Lower lobe of right lung (tissue), 2 donors: ENCODE results near the gene DPYD. TPM values are rescaled to one million over a fixed set of nuclear protein-coding genes. Genes with fewer than 3 reads are reported as not detected.

Experiments
- ATAC-seq, 2 donors: fragments of 200-7000 bp; cut with Tn5 transposase; one replicate each; pipeline ENCODE4 v1.9.1; 2020 to 2022; ENCODE audit warnings: mild to moderate bottlenecking in 2 of 2, moderate library complexity in 2 of 2
- DNase-seq: peaks from one replicate; pipeline ENCODE4 v3.0.0-alpha.2; 2020
- H3K27ac ChIP-seq: fragments of 200-600 bp; one replicate; pipeline ENCODE4 v1.8.0; 2022
- H3K27me3 ChIP-seq: fragments of 200-600 bp; one replicate; pipeline ENCODE4 v1.8.0; 2022; ENCODE audit warnings: low read depth
- H3K36me3 ChIP-seq: fragments of 200-600 bp; one replicate; pipeline ENCODE4 v1.8.0; 2022; ENCODE audit warnings: mild to moderate bottlenecking
- H3K4me1 ChIP-seq: fragments of 200-600 bp; one replicate; pipeline ENCODE4 v1.8.0; 2022
- H3K4me3 ChIP-seq: fragments of 200-600 bp; one replicate; pipeline ENCODE4 v1.8.0; 2022; ENCODE audit warnings: mild to moderate bottlenecking
- H3K9me3 ChIP-seq: fragments of 200-600 bp; one replicate; pipeline ENCODE4 v1.8.0; 2022
- intact Hi-C: fragments of 100-400 bp; cut with DNase I; formaldehyde crosslinking; loops from one replicate; pipeline ENCODE4 v1.11.0; 2022
- total RNA-seq: library from RNA; stranded (reverse); fragmentation: NEBNext Ultra II Directional; extraction: Animal tissue kit (Norgen Biotek cat#: 25700); gene quantifications from one replicate; pipeline ENCODE4 v1.2.1, GENCODE V29; 2021
- TF ChIP-seq, protein P1 (sequence below): fragments of 200-600 bp; IDR thresholded peaks from one replicate; pipeline ENCODE4 v1.8.0; 2022; ENCODE audit warnings: antibody characterized with exemption, mild to moderate bottlenecking
- donor health status: DM: no; HTN: yes; CAD: no; lungs with severe emphysema.

Gene DPYD
- total RNA-seq, 1 donor from 2014 or later = 91.9 TPM

- ATAC-seq = no peak
- H3K36me3 ChIP-seq = no peaks in the 10 kb centered on the region
Observed at GRCh38 chr1:97120806-97121205, 800.0 kb downstream of the DPYD start.

DNA sequence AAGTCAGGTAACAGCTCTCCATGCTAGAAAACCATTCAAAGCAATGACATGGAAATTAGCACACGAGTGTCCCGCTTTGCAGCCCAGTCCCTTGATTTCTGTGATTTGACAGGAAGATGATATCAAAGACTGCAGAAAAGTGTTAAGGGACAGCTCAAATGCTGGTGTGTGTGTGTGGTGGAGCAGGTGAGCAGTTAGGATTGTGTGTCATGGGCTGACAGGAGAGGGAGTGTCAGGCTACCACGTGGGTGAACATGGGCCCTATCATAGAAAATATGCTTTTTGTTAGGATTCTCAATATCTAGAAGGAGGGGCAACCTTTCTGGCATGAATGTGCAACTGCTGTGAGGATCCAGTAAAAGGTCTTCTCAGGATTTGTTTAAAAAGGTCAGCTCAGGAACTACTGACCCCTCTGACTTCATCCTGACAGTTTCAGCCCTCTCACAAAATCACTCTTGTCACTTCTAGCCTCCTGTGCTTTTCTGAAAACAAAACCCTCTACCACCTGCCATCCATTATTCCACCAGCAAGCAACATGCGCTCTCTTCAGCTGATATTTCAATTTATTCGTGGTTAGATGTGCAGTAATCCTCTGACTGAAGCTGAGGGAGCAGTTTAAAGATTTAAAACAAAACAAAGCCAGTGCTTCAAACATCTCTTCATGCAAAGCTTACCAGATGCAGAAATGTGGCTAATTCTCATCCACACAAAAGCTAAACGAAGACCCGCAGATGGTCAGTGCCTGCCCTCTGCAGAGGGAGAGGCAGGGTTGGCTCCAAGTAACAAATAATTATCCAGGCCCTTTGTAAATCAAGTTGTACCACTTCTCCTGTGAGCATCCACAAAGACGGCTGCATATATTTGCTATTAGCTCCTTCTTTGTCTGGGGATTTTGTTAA lies 801.3 kb downstream of the DPYD start:
- no peak for DNase-seq
- H3K36me3 ChIP-seq = no peaks in the 10 kb centered on the region
- intact Hi-C loops = no loop called here
- H3K27me3 ChIP-seq = no peaks in the 10 kb centered on the region
- H3K27ac ChIP-seq = no peak overlapping the region
- H3K4me1 ChIP-seq = no peaks in the 10 kb centered on the region
- no peak overlapping the region for H3K4me3 ChIP-seq
- ATAC-seq = no peak
- no peaks in the 10 kb centered on the region for H3K9me3 ChIP-seq
- TF ChIP-seq, protein P1, sequence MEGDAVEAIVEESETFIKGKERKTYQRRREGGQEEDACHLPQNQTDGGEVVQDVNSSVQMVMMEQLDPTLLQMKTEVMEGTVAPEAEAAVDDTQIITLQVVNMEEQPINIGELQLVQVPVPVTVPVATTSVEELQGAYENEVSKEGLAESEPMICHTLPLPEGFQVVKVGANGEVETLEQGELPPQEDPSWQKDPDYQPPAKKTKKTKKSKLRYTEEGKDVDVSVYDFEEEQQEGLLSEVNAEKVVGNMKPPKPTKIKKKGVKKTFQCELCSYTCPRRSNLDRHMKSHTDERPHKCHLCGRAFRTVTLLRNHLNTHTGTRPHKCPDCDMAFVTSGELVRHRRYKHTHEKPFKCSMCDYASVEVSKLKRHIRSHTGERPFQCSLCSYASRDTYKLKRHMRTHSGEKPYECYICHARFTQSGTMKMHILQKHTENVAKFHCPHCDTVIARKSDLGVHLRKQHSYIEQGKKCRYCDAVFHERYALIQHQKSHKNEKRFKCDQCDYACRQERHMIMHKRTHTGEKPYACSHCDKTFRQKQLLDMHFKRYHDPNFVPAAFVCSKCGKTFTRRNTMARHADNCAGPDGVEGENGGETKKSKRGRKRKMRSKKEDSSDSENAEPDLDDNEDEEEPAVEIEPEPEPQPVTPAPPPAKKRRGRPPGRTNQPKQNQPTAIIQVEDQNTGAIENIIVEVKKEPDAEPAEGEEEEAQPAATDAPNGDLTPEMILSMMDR = no peak

More at GRCh38 chr1:97120806-97121205, 800.0 kb downstream of the DPYD start:
- Histone ChIP-seq H3K4me3 (no peak overlapping the region), H3K27ac (no peak overlapping the region), H3K9me3 (no peaks in the 10 kb centered on the region), H3K27me3 (no peaks in the 10 kb centered on the region), H3K4me1 (no peaks in the 10 kb centered on the region)
- intact Hi-C loops = no loop called here
- TF ChIP-seq, protein P1 = no peak
- no peak for DNase-seq

DNA sequence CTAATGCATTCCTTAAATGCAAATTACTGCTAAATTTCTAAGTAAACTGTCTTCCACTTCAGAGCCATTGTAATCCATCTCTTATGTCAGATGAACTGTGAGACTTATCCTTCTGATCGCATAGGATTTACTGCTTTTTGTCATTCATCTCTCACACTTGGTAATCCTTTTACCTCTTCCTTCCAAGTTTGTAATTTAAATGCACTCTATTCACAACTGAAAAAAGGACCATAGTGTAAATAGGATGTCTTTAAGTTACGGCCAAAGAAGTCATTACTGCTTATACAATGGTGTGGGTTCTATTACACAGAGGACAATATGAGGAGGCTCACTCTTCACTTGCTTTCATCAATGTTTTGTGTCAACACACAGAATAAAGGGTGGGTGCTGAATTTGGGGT lies 806.0 kb downstream of the DPYD start:
- H3K27me3 ChIP-seq = no peaks in the 10 kb centered on the region
- no peak for ATAC-seq
- TF ChIP-seq, protein P1 = no peak
- no peak for DNase-seq
- no peaks in the 10 kb centered on the region for H3K36me3 ChIP-seq
- H3K9me3 ChIP-seq = no peaks in the 10 kb centered on the region
- no peak overlapping the region for H3K27ac ChIP-seq
- intact Hi-C loops = no loop called here
- H3K4me1 ChIP-seq = no peaks in the 10 kb centered on the region
- no peak overlapping the region for H3K4me3 ChIP-seq

DNA sequence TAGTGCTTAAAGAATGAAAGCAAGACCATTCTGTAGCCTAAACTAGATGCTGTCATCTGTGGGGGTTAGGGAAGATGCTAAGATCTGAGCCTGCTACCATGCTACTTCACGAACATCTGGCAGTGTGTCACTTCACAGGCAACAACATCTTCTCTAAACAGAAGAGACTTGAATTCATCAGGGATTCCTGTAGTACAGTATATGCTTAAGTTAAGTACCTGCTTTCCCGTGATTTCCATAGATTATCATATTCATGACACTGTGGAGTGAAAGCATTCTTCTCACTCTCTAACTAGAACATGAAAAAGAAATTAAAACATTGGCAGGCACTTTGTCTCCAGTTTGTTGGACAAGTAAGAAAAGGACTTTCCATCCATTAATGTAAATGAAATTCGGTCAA lies 808.4 kb downstream of the DPYD start:
- TF ChIP-seq, protein P1 = no peak
- H3K36me3 ChIP-seq = no peaks in the 10 kb centered on the region

GRCh38 chr1:97108179-97108578 lies 812.7 kb downstream of the DPYD start:
- no peaks in the 10 kb centered on the region for H3K4me1 ChIP-seq
- TF ChIP-seq, protein P1 = no peak
- H3K27ac ChIP-seq = no peak overlapping the region
- H3K9me3 ChIP-seq = no peaks in the 10 kb centered on the region
- H3K4me3 ChIP-seq = no peak overlapping the region
- ATAC-seq (no peak), DNase-seq (no peak)
- H3K27me3 ChIP-seq = no peaks in the 10 kb centered on the region
- no peaks in the 10 kb centered on the region for H3K36me3 ChIP-seq
- intact Hi-C loops = no loop called here

More for the DNA sequence above, 808.4 kb downstream of the DPYD start:
- Histone ChIP-seq H3K27ac (no peak overlapping the region), H3K4me1 (no peaks in the 10 kb centered on the region), H3K4me3 (no peak overlapping the region), H3K27me3 (no peaks in the 10 kb centered on the region), H3K9me3 (no peaks in the 10 kb centered on the region)
- intact Hi-C loops = no loop called here
- ATAC-seq (no peak), DNase-seq (no peak)
